ENCODE measurements around the gene ADGRD2. TPM values are rescaled to one million over a fixed set of nuclear protein-coding genes. Genes with fewer than 3 reads are reported as not detected.

The ADGRD2 gene
- total RNA-seq, 4 donors from 2014 or later: 0.20 to 0.49 (median 0.36) TPM; not detected in 1

DNA sequence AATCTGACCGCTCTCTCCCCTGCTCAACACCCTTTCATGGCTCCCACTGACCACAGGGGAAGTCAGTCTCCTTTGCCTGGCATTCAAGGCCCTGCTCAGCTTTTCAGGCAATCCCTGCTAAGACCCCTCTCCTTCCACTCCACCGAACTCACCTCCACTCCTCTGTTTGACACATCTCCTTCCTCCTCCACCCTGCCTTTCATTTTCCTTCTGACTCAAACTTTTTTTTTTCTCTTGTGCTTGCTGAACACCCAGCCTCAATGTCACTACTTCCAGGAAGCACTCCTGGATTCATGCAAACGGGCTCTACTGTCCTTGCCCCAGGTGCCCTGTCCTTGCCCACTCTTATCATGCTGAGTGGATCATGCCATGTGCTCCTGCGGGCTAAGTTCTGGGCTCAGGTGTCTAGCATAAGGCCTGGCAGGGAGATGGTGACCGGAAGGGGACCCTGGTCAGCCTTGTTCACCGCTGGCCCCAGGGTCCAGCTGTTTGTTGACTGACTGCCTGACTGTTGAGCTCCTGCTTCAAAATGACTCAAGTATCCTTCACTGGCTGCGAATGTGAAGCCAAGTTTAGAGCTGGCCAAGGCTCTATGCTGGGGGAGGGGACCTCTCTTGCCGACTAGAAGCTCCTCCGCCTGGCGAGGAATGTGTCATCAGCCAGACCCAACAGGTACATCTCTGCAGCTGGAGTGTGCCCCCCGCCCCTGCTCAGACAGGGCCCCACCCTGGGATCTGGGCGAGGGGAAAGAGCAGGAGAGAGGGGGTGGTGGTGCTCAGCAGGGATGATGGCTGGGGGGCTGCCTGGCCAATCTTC is 50.8 kb downstream of the ADGRD2 start:
- DNase-seq (ENCODE audit: low spot score in 2 of 2): no peak
- H3K4me3 ChIP-seq (ENCODE audit: low read depth, poor library complexity, severe bottlenecking): no peak overlapping the region
- intact Hi-C loops (cut with DNase I; ENCODE audit: low total_unique reads): no loop called here
- TF ChIP-seq, protein P1, sequence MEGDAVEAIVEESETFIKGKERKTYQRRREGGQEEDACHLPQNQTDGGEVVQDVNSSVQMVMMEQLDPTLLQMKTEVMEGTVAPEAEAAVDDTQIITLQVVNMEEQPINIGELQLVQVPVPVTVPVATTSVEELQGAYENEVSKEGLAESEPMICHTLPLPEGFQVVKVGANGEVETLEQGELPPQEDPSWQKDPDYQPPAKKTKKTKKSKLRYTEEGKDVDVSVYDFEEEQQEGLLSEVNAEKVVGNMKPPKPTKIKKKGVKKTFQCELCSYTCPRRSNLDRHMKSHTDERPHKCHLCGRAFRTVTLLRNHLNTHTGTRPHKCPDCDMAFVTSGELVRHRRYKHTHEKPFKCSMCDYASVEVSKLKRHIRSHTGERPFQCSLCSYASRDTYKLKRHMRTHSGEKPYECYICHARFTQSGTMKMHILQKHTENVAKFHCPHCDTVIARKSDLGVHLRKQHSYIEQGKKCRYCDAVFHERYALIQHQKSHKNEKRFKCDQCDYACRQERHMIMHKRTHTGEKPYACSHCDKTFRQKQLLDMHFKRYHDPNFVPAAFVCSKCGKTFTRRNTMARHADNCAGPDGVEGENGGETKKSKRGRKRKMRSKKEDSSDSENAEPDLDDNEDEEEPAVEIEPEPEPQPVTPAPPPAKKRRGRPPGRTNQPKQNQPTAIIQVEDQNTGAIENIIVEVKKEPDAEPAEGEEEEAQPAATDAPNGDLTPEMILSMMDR (IDR thresholded peaks at IDR 0.05): no peak
- TF ChIP-seq POLR2A (IDR thresholded peaks at IDR 0.05): no peak
- 64 to 65% methylated on average over 11 to 12 of the region's 12 CpGs for WGBS, 2 donors

DNA sequence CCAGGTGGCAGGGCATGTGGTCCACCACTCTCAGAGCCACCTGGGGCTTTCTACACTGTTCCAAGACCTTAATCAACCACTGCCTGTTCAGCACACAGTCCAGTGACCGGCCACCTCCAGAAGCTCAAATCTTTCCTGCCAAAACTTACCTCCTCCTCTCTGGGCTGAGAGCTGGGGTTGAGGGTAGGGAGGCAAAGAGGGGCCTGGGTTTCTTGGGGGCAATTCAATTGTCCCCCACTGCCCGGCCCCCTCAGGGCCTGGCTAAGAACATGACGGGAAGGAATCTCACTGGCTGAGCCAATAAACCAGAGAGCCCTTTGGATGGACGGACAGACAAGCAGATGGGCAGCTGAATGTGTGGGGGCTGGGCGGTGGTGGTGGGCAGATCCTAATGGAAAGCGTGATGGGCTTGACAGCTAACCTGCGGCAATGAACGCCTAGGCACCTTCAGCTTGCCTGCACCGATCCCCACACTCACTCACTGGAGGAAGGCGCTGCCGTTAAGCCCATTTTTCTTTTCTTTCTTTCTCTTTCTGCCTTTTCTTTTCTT is 51.6 kb downstream of the ADGRD2 start:
- DNase-seq (ENCODE audit: low spot score in 2 of 2): no peak
- WGBS, 2 donors: 71 to 74% methylated on average over 11 of the region's 11 CpGs
- intact Hi-C loops (cut with DNase I; ENCODE audit: low total_unique reads): no loop called here
- no peak overlapping the region for H3K4me3 ChIP-seq (ENCODE audit: low read depth, poor library complexity, severe bottlenecking)
- TF ChIP-seq, protein P1 (IDR thresholded peaks at IDR 0.05): no peak
- no peak for TF ChIP-seq POLR2A (IDR thresholded peaks at IDR 0.05)

DNA sequence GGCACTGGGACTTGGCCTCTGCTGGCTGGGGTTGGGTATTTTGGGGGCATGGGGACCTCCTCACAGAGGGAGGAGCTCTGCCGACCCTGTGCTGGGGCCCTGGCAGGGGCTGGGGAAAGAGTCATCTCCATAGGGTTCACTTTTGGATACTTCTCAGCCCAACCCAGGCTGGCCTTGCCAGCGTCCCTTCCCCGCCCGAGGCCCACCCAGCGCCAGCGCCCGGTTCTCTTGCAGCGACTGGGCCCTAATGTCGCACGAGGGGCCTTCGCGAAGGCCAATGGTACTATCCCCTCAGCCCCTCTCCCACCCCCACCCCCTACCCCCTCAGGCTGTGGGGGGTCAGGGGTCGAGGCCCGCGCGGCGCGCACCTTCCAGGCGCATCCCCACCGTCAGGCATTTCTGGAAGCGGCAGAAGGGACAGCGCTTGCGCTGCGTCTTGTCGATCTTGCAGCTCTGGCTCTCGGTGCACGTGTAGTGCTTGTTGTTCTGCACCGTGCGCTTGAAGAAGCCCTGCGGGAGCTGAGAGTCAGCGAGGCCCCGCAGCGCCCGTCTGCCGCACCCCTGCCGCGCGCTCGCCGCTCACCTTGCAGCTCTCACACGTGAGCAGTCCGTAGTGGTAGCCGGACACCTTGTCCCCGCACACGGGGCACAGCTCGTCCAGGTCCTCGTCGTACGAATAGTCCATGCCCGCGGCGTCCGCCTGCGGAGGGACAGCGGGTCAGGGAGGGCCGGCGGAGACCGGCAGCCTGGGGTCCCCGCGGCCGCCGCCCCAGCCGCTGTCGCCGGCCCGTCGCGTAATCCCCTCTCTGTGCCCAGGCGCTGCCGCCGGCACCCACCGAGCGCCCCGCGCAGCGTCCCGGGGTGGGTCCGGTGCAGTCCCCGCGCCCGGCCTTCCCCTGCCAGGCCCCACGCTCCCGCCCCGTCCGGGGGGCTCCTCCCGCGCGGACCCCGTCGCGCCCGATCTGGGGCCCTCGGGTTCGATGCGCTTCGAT is 52.8 kb downstream of the ADGRD2 start:
- no peak overlapping the region for H3K4me3 ChIP-seq (ENCODE audit: low read depth, poor library complexity, severe bottlenecking)
- intact Hi-C loops (cut with DNase I; ENCODE audit: low total_unique reads): no loop called here
- DNase-seq (ENCODE audit: low spot score in 2 of 2): no peak
- 18 to 35% methylated on average over 32 to 38 of the region's 96 CpGs for WGBS, 2 donors
- no peak for TF ChIP-seq POLR2A (IDR thresholded peaks at IDR 0.05)
- TF ChIP-seq, protein P1 (IDR thresholded peaks at IDR 0.05): no peak

DNA sequence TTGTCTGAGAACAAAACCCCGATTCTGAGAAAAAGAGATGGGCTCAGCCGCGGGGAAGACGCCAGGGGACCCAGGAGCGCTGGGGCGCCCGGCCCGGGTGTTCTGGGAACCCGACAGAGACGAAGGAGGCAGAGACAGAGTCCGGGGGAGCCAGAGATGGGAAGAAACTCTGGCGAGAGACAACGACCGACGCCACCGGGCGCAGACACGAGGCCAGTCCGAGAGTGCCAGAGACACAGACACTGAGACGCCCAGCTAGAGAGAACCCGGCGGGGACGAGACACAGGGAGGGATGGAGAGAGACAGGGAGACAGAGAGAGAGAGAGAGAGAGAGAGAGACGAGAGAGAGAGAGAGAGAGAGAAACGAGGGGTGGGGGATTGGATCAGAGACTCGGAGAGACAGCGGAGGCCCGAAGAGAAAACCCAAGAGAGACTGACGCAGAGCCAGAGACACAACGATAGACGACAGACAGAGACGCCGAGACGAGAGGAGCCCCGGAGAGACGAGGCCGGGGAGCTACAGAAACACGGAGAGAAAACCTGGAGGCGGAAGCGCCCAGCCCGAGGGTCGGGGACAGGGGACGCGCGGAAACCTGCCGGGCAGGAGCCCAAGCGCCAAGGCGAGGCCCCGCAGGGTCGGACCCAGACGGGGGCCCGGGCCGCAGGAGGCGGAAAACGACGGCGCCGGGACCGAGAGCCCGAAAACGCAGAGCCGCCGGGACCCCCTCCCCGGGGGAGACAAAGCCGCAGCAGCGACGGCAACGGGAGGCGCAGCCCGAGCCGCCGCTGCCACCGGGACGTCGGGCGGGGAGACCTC is 53.7 kb downstream of the ADGRD2 start:
- TF ChIP-seq POLR2A (IDR thresholded peaks at IDR 0.05): no peak
- TF ChIP-seq, protein P1 (IDR thresholded peaks at IDR 0.05): no peak
- intact Hi-C loops (cut with DNase I; ENCODE audit: low total_unique reads): no loop called here
- DNase-seq (ENCODE audit: low spot score in 2 of 2): no peak
- H3K4me3 ChIP-seq (ENCODE audit: low read depth, poor library complexity, severe bottlenecking): no peak overlapping the region
- WGBS, 2 donors: 3 to 4% methylated on average over 55 to 67 of the region's 76 CpGs

DNA sequence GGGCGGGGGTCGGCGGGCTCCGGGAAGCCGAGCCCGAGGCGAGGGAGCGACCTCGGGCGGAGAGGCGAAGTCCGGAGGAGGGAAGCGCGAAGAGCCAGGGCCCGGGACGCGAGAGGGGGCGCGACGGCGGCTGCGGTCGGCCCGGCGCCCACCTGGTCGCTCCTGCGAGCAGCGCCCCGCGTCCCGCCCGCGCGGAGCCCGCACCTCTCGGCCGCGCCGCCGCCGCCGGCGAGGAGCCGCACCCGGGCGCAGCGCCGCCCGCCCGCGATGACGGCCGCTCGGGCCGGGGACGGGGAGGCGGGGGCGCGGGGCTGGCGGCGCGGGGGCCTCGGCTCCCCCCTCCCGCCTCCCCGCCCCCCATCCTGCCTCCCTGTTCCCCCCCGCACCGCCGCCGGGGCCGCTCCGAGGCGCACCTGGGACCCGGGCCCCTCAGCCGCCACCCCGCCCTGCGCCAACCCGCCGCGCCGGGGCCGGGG is 54.3 kb downstream of the ADGRD2 start:
- TF ChIP-seq, protein P1 (IDR thresholded peaks at IDR 0.05): no peak
- no peak for TF ChIP-seq POLR2A (IDR thresholded peaks at IDR 0.05)
- no peak overlapping the region for H3K4me3 ChIP-seq (ENCODE audit: low read depth, poor library complexity, severe bottlenecking)
- intact Hi-C loops (cut with DNase I; ENCODE audit: low total_unique reads): no loop called here
- WGBS, 2 donors: 0 to 1% methylated on average over 19 to 44 of the region's 81 CpGs
- DNase-seq (ENCODE audit: low spot score in 2 of 2): no peak

All from lower leg skin (tissue), 4 donors.